Parathyroid adenoma (tissue), 2 donors: ENCODE measurements around the gene EEF1A2.

Experiments
- H2AFZ ChIP-seq: fragments of 300-600 bp; sonication (generic); one replicate; pipeline ENCODE4 v1.7.0; 2017; ENCODE audit warnings: antibody characterized with exemption, mild to moderate bottlenecking
- H3K27ac ChIP-seq: fragments of 300-600 bp; sonication (generic); one replicate; pipeline ENCODE4 v1.7.0; 2017
- H3K27me3 ChIP-seq: fragments of 300-600 bp; sonication (generic); one replicate; pipeline ENCODE4 v1.7.0; 2017; ENCODE audit warnings: low read length; ENCODE audit not compliant: control insufficient read depth, insufficient read depth
- H3K36me3 ChIP-seq: fragments of 300-600 bp; sonication (generic); one replicate; pipeline ENCODE4 v1.7.0; 2017; ENCODE audit warnings: low read length; ENCODE audit not compliant: control insufficient read depth, insufficient read depth
- H3K4me1 ChIP-seq: fragments of 300-600 bp; sonication (generic); one replicate; pipeline ENCODE4 v1.7.0; 2017; ENCODE audit warnings: control low read depth
- H3K4me2 ChIP-seq: fragments of 300-600 bp; sonication (generic); one replicate; pipeline ENCODE4 v1.7.0; 2017; ENCODE audit warnings: low read length
- H3K4me3 ChIP-seq: fragments of 300-600 bp; sonication (generic); one replicate; pipeline ENCODE4 v1.7.0; 2017; ENCODE audit warnings: low read depth, low read length
- H3K79me2 ChIP-seq: fragments of 300-600 bp; sonication (generic); one replicate; pipeline ENCODE4 v1.7.0; 2017; ENCODE audit warnings: control low read depth
- H3K9ac ChIP-seq: fragments of 300-600 bp; sonication (generic); one replicate; pipeline ENCODE4 v1.7.0; 2017; ENCODE audit warnings: mild to moderate bottlenecking
- H3K9me3 ChIP-seq: fragments of 300-600 bp; sonication (generic); one replicate; pipeline ENCODE4 v1.7.0; 2017; ENCODE audit warnings: low read length; ENCODE audit not compliant: control insufficient read depth
- CTCF ChIP-seq: fragments of 300-600 bp; sonication (generic); IDR thresholded peaks from one replicate; pipeline ENCODE4 v1.7.0; 2017; ENCODE audit warnings: antibody characterized with exemption, mild to moderate bottlenecking
- donor health status: primary hyperparathyroidism.

EEF1A2 gene

GRCh38 chr20:63468421-63468820 lies 30.5 kb downstream of the EEF1A2 start:
- H3K4me1 ChIP-seq, result no peaks in the 10 kb centered on the region

GRCh38 chr20:63467294-63468083 lies 31.4 kb downstream of the EEF1A2 start:
- H3K36me3 ChIP-seq, result no peaks in the 10 kb centered on the region
- H3K79me2 ChIP-seq, result no peaks in the 10 kb centered on the region
- no peaks in the 10 kb centered on the region for H3K4me1 ChIP-seq
- peaks cover 11% of the 10 kb centered on the region for H3K27me3 ChIP-seq
- no peak overlapping the region for H3K9ac ChIP-seq
- no peak overlapping the region for H3K4me2 ChIP-seq
- TF ChIP-seq CTCF, result no peak
- no peaks in the 10 kb centered on the region for H3K9me3 ChIP-seq
- H3K4me3 ChIP-seq, result no peak overlapping the region
- H3K27ac ChIP-seq, result no peak overlapping the region
- H2AFZ ChIP-seq, result no peak overlapping the region

More at GRCh38 chr20:63468421-63468820, 30.5 kb downstream of the EEF1A2 start:
- Histone ChIP-seq H3K4me2 (no peak overlapping the region), H3K36me3 (no peaks in the 10 kb centered on the region), H3K27ac (no peak overlapping the region), H2AFZ (no peak overlapping the region), H3K27me3 (peaks cover 11% of the 10 kb centered on the region), H3K4me3 (no peak overlapping the region), H3K9ac (no peak overlapping the region), H3K9me3 (no peaks in the 10 kb centered on the region), H3K79me2 (no peaks in the 10 kb centered on the region)
- no peak for TF ChIP-seq CTCF

GRCh38 chr20:63466861-63467260 lies 32.0 kb downstream of the EEF1A2 start:
- Histone ChIP-seq H3K4me2 (no peak overlapping the region), H3K27ac (no peak overlapping the region), H3K9me3 (no peaks in the 10 kb centered on the region), H3K79me2 (no peaks in the 10 kb centered on the region), H3K4me1 (no peaks in the 10 kb centered on the region), H3K36me3 (no peaks in the 10 kb centered on the region), H3K9ac (no peak overlapping the region), H3K4me3 (no peak overlapping the region), H3K27me3 (peaks cover 11% of the 10 kb centered on the region), H2AFZ (no peak overlapping the region)
- TF ChIP-seq CTCF, result no peak

GRCh38 chr20:63466250-63466825 lies 32.5 kb downstream of the EEF1A2 start:
- Histone ChIP-seq H2AFZ (no peak overlapping the region), H3K27ac (no peak overlapping the region), H3K79me2 (no peaks in the 10 kb centered on the region), H3K4me1 (no peaks in the 10 kb centered on the region), H3K27me3 (peaks cover 10% of the 10 kb centered on the region), H3K9ac (no peak overlapping the region), H3K4me2 (no peak overlapping the region), H3K36me3 (no peaks in the 10 kb centered on the region), H3K9me3 (no peaks in the 10 kb centered on the region), H3K4me3 (no peak overlapping the region)
- TF ChIP-seq CTCF, result no peak
